ENCODE data around the gene COA1. TPM values are rescaled to one million over a fixed set of nuclear protein-coding genes. Genes with fewer than 3 reads are reported as not detected.

The COA1 gene
- total and polyA plus RNA-seq, 8 donors, result 41.5 to 89.2 (median 75.6) TPM

DNA sequence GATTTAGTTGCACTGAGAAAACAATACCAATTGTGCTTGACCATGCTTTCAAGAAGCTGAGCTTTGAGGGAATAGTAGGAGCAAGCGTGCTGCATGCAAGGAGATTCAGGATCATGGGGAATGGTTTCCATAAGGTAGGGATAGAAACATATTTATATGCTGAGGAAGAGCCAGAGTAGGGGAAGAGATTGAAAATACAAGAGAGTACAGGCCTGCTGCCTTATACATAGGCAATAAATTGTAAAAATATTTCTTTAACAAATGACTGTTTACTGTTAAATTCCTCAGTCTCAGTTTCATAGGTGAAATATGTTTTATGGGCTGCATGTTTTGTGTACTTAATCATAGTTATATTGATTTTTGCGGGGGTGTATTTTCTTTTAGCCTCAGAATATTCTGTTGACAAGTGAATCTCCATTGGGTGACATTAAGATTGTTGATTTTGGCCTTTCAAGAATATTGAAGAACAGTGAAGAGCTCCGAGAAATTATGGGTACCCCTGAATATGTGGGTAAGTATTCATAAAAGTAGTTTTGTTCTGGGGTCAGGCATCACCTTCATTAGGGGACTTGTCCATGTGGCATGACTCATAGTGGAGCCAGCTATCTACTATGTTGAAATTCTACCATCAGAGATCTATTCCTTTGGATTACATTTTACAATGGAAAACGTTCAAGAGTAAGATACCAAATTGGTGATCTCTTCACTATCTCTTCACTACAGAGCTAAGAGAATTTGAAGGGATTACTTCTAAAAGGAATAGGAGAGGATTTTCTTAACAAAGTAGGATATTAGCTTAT lies 109.9 kb downstream of the COA1 start:
- intact Hi-C loops (cut with DNase I), result no loop called here
- H3K4me1 ChIP-seq, result peaks cover 0 to 4% of the 10 kb centered on the region in 2 donors
- H3K9me3 ChIP-seq, result no peaks in the 10 kb centered on the region
- H3K4me3 ChIP-seq, result no peak overlapping the region
- no peaks in the 10 kb centered on the region for H3K27me3 ChIP-seq
- TF ChIP-seq, protein P1, sequence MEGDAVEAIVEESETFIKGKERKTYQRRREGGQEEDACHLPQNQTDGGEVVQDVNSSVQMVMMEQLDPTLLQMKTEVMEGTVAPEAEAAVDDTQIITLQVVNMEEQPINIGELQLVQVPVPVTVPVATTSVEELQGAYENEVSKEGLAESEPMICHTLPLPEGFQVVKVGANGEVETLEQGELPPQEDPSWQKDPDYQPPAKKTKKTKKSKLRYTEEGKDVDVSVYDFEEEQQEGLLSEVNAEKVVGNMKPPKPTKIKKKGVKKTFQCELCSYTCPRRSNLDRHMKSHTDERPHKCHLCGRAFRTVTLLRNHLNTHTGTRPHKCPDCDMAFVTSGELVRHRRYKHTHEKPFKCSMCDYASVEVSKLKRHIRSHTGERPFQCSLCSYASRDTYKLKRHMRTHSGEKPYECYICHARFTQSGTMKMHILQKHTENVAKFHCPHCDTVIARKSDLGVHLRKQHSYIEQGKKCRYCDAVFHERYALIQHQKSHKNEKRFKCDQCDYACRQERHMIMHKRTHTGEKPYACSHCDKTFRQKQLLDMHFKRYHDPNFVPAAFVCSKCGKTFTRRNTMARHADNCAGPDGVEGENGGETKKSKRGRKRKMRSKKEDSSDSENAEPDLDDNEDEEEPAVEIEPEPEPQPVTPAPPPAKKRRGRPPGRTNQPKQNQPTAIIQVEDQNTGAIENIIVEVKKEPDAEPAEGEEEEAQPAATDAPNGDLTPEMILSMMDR (IDR thresholded peaks at IDR 0.05), result no peak
- ATAC-seq, result no peak
- DNase-seq, result no peak
- H3K27ac ChIP-seq, result no peak overlapping the region
- peaks cover 0 to 63% of the 10 kb centered on the region in 2 donors for H3K36me3 ChIP-seq

DNA sequence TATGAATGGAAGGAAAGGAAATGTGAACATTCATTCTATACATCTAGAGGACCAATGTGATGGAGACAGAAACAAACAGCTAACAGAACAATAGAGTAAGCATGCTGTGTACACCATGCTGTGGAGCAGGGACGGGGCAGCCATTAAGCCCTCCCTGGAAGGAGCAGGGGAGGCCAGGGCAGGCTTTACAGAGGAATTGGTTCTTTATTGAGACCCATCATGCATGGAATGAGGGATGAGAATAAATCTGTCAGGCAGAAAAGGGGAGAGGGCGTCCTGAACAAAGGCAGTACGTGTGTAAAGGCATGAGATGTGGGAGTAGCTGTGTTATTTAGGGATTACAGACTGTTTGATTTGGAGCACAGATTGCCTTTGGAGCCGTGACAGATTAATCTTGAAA lies 111.2 kb downstream of the COA1 start:
- H3K36me3 ChIP-seq, result peaks cover 0 to 51% of the 10 kb centered on the region in 2 donors
- no peak for ATAC-seq

GRCh38 chr7:43616977-43617376 lies 112.3 kb downstream of the COA1 start:
- TF ChIP-seq, protein P1 (IDR thresholded peaks at IDR 0.05), result no peak
- Histone ChIP-seq H3K27me3 (no peaks in the 10 kb centered on the region), H3K4me1 (peaks cover 0 to 4% of the 10 kb centered on the region in 2 donors), H3K27ac (no peak overlapping the region), H3K36me3 (peaks cover 0 to 52% of the 10 kb centered on the region in 2 donors), H3K9me3 (no peaks in the 10 kb centered on the region), H3K4me3 (no peak overlapping the region)
- DNase-seq (no peak), ATAC-seq (no peak)
- intact Hi-C loops (cut with DNase I), result no loop called here

More for the DNA sequence above, 111.2 kb downstream of the COA1 start:
- Histone ChIP-seq H3K27ac (no peak overlapping the region), H3K27me3 (no peaks in the 10 kb centered on the region), H3K4me3 (no peak overlapping the region), H3K4me1 (peaks cover 0 to 4% of the 10 kb centered on the region in 2 donors), H3K9me3 (no peaks in the 10 kb centered on the region)
- no peak for DNase-seq
- TF ChIP-seq, protein P1 (IDR thresholded peaks at IDR 0.05), result no peak
- intact Hi-C loops (cut with DNase I), result no loop called here

GRCh38 chr7:43615558-43616145 lies 113.7 kb downstream of the COA1 start:
- ATAC-seq (no peak), DNase-seq (no peak)
- Histone ChIP-seq H3K36me3 (peaks cover 0 to 53% of the 10 kb centered on the region in 2 donors), H3K27ac (no peak overlapping the region), H3K9me3 (no peaks in the 10 kb centered on the region), H3K4me3 (no peak overlapping the region), H3K4me1 (peaks cover 0 to 4% of the 10 kb centered on the region in 2 donors), H3K27me3 (no peaks in the 10 kb centered on the region)
- TF ChIP-seq, protein P1 (IDR thresholded peaks at IDR 0.05), result no peak
- intact Hi-C loops (cut with DNase I), result no loop called here
